ENCODE data around the gene FRG2B.
"Not testable (repeated sequence)": the region's sequence is repeated elsewhere in the genome, so short reads cannot be mapped to it uniquely, and the experiment has no call there.

Gene FRG2B

GRCh38 chr10:133592716-133593115 is 33.9 kb downstream of the FRG2B start:
- no peaks in the 10 kb centered on the region for H3K9me3 ChIP-seq (ENCODE audit: low read depth, low read length)
- no peak overlapping the region for H3K4me3 ChIP-seq
- no peak overlapping the region for H3K27ac ChIP-seq
- H3K9ac ChIP-seq (ENCODE audit: insufficient read length): no peak overlapping the region
- TF ChIP-seq EZH2 (IDR thresholded peaks at IDR 0.05) (no peak), POLR2AphosphoS5 (IDR thresholded peaks at IDR 0.05; ENCODE audit: borderline replicate concordance, low read depth, low read length) (no peak), FOXP2 (optimal IDR thresholded peaks at IDR 0.05; ENCODE audit: control extremely low read depth, extremely low read length, insufficient read depth) (no peak)
- DNase-seq (ENCODE audit: low read depth, low spot score): no peak
- no peaks in the 10 kb centered on the region for H3K36me3 ChIP-seq (ENCODE audit: insufficient read depth, low read length)

GRCh38 chr10:133590970-133591359 is 35.6 kb downstream of the FRG2B start:
- Histone ChIP-seq H3K9me3 (ENCODE audit: low read depth, low read length) (no peaks in the 10 kb centered on the region), H3K9ac (ENCODE audit: insufficient read length) (no peak overlapping the region), H3K4me3 (no peak overlapping the region), H3K27ac (no peak overlapping the region), H3K36me3 (ENCODE audit: insufficient read depth, low read length) (no peaks in the 10 kb centered on the region)
- no peak for TF ChIP-seq FOXP2 (optimal IDR thresholded peaks at IDR 0.05; ENCODE audit: control extremely low read depth, extremely low read length, insufficient read depth)
- TF ChIP-seq POLR2AphosphoS5 (IDR thresholded peaks at IDR 0.05; ENCODE audit: borderline replicate concordance, low read depth, low read length): no peak
- TF ChIP-seq EZH2 (IDR thresholded peaks at IDR 0.05): no peak
- DNase-seq (ENCODE audit: low read depth, low spot score): no peak

- Histone ChIP-seq H3K27ac (no peak overlapping the region), H3K4me3 (no peak overlapping the region), H3K9me3 (ENCODE audit: low read depth, low read length) (no peaks in the 10 kb centered on the region), H3K9ac (ENCODE audit: insufficient read length) (no peak overlapping the region), H3K36me3 (ENCODE audit: insufficient read depth, low read length) (no peaks in the 10 kb centered on the region)
- no peak for DNase-seq (ENCODE audit: low read depth, low spot score)
- TF ChIP-seq POLR2AphosphoS5 (IDR thresholded peaks at IDR 0.05; ENCODE audit: borderline replicate concordance, low read depth, low read length) (no peak), FOXP2 (optimal IDR thresholded peaks at IDR 0.05; ENCODE audit: control extremely low read depth, extremely low read length, insufficient read depth) (no peak), EZH2 (IDR thresholded peaks at IDR 0.05) (no peak)
Observed at GRCh38 chr10:133590226-133590969, 36.2 kb downstream of the FRG2B start.

GRCh38 chr10:133577037-133577436 is 49.6 kb downstream of the FRG2B start:
- not testable (repeated sequence) for H3K27ac ChIP-seq; H3K9me3 ChIP-seq (ENCODE audit: low read depth, low read length); H3K36me3 ChIP-seq (ENCODE audit: insufficient read depth, low read length); DNase-seq (ENCODE audit: low read depth, low spot score); H3K9ac ChIP-seq (ENCODE audit: insufficient read length); H3K4me3 ChIP-seq
